SHP77 treated with DMSO at 0.1 percent for 48 hours (cell line): ENCODE data around the gene CENPF.

Experiments
- DNase-seq: peaks from one replicate; lab custom pipeline; 2025; lab: John Stamatoyannopoulos, UW

Gene CENPF

DNA sequence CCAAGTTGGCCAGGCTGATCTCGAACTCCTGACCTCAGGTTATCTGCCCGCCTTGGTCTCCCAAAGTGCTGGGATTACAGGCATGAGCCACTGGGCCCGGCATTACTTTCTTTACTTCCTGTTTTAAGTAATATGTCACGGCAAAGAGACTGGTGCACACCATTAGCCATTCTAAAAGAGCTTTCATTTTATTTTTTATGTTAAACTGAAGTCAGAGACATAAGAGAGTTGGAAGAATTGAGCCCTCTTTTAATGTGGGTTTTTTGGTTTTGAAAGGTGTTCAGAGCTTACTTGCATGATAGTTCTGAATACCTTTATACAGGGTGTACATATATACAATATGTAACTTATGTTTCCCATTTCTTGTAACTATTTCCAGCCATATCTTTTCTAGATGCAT is 14.3 kb downstream of the CENPF start:
- DNase-seq, result no peak

DNA sequence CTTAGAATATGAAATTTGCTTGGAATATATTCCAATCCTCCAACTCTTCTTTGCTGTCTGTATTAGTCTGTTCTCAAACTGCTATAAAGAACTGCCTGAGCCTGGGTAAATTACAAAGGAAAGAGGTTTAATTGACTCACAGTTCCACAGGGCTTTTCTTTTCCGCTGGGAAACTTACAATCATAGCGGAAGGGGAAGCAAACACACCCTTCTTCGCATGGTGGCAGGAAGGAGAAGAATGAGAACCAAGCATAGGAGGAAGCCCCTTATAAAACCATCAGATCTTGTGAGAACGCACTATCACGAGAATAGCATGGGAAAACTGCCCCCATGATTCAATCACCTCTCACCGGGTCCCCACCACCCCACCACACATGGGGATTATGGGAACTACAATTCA is 14.8 kb downstream of the CENPF start:
- no peak for DNase-seq

DNA sequence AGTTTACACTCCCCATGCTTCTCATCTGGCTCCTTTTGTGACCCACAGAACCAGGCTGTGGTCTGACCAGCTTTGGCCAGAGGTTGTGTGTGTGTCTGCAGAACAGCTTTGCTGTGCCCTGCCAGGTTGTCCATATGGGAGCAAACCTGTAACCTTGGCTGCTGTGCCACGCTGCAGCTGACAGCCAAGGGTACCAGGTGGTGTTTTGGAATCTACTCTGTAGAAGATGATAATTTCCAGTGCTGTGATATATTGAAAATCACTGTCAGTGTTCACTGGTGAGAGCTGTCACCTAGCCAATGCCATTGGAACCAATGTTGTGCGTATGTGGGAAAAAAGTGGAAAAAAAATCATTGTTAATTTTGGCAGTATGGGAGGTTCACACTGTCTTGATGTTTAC is 18.2 kb downstream of the CENPF start:
- no peak for DNase-seq

DNA sequence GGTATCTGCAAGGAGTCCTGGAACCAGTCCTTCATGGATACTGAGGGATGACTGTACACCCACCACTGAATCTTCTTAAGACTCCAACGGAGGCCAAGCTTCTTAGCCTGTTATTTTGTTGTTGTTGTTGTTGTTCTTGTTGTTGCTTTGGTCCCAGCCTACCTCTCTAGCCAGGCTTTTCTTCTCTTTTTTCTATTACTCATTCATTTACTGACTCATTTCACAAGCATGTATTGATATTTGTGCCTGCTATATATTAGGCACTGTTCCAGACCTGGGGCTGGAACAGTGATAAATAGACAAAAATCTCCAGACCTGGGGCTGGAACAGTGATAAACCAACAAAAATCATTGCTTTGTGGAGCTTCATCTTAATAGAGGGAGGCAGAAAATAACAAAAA is 20.4 kb downstream of the CENPF start:
- no peak for DNase-seq

DNA sequence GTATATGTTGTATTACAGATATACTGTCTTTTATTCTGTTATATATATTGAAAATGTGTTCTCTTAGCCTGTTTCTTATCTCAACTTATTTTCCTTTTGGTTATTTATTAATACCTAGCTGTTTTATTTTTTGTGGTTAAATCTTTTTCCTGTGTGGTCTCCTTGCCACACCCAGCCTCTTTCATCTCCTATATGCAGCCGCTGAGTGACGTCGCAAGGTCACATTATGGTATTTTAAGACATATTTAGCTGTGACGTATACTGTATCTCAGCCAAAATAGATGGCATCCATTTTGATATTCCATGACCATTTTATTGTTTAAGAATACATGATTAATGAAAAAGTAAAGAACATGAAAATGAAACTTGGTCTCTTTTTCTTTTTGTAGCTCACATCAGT is 29.1 kb downstream of the CENPF start:
- DNase-seq, result no peak

DNA sequence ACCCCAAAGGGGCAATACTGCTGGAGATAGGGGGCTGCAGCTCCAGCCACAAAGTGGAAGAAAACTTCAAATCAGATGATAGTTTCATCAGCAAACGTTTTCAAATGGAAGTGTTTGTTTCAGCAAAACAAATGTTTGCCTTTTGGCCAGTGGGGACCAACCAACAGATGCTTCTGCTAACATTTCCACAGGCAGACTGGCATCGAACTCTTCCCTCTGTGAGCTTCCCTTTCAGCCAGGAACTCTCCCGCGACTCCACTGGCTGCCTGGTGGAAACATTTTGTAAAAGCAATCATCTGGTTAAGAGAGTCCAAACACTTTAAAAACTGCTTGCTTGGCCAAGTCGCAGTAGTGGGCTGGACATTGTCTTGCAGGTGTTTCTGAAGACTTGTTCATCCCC is 30.7 kb downstream of the CENPF start:
- no peak for DNase-seq

DNA sequence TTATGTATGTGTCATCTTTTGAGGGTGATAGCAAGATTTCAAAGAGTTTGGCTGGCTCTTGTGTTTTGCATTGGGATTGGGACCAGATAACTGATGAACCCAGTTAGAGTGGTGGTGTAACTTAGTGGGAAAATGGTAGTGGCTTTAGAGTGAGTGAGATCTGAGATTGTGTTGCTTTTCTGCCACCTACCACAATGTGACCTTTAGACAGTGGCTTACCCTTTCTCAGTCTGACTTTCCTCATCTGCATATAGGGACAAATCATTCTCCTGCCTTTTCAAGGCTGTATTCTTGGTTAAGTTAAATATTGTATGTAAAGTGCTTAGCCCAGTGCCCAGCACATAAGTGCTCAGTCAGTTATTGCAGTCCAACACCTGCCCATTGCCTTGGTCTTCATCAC is 31.3 kb downstream of the CENPF start:
- DNase-seq, result no peak

DNA sequence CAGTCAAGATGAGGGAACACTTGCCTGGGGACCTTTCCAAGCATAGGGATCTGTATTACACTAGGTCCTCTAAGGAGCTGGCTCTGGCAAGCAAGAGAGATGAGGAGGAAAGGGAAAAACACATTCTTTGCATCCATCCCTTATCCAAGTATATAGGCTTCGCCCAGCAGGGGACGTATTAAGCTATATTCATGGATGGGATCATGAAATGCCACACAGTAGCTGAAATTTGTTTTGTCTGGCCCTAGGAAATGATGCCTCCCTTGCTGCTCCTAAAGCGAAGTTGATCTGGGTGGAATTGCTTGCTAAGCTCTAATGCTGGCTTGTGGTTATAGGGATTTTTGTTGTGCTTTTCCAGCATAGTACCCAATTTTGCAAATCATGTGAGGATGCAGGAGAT is 32.1 kb downstream of the CENPF start:
- no peak for DNase-seq

DNA sequence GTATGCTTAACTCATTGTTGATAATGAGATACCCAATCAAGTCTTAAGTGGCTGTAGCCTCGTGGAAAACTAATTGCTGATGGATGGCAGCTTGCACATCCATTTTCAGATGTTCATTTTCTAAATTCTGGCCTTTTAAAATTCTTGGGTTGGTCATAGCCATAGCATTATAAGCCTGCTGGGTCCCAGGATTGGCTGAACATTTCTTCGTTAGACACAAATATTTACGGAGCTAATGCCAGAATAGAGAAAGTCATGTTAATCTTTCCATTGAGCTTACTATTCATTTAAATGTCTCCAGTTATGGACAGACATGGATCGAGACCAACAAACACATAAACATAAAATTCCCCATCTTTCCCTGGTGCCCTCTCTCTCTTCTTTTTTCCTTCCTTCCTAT is 32.5 kb downstream of the CENPF start:
- no peak for DNase-seq

DNA sequence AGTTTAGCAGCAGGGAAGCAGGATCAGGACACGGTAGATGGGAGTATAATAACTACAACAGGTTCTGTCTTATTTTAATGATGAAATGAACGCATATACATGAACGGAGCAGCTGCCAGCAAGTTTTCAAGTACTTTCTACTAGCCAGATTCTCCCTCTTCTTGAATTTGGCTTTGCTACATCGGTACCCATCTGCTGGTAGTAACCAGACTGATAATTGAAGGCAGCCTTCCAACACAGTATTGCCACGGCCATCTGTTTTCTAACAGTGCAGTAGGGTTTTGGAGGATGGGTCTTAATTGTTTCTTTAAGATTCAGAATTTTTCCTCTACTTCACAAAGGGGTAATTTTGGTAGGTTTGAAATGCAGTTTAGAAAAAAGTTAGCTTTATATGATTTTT is 33.4 kb downstream of the CENPF start:
- no peak for DNase-seq

DNA sequence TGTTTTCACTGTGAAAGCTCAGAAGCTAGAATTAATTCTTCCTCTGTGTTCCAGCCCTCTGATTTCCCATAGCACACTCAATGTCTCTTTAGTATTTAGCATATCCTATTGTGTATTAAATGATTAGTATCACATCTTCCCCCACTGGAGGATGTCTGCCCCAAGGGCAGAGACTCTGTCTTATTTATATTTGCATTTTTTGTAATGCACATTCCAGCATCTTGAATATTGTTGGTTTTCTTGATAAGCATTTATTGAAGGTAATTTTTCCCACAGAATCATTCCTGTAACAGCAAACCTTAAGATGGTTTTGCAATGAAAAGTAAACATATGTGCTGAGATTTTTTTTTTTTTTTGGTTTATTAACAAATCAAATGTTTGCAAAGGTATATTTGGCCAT is 34.1 kb downstream of the CENPF start:
- no peak for DNase-seq

DNA sequence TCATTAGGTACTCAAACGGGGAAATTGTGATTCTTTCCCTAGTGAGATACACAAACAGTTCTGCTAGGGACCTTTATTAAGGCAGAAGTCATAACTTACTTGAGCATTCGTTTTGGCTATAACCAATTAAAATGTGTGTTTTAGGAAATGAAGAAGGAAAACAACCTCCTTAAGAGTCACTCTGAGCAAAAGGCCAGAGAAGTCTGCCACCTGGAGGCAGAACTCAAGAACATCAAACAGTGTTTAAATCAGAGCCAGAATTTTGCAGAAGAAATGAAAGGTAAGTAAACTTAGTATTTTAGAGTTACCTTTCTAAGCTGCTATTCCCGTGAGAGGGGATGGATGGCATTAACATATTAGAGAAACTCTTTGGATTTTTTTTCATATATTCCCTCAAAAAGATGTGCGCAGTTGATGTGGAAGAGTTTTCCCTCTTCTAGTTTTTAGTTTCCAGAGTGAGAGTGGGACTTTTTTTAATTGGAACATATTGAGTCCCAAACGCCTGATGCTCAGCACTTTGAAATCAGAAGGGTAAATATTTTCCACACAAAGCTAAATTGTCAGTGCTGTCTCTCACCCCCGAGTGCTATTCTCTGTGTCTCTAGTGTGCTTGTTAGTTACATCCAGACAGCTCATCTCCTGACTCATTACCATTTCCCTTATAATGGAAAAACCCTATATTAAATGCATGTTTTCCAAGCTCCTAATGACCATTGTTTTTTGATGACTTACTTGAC is 34.9 kb downstream of the CENPF start:
- no peak for DNase-seq

DNA sequence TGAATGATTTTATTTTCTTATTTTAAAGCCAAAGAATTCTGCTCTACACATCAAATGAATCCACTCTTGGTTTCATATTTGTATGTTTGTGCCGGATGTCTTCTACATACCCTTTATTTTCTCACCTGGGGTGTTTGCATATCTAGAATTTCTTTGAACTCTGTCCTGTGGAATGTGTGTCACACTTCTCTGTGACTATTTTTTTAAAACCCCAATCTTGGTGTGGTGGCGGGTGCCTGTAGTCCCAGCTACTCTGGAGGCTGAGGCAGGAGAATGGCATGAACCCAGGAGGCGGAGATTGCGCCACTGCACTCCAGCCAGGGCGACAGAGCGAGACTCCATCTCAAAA is 35.4 kb downstream of the CENPF start:
- DNase-seq, result no peak

DNA sequence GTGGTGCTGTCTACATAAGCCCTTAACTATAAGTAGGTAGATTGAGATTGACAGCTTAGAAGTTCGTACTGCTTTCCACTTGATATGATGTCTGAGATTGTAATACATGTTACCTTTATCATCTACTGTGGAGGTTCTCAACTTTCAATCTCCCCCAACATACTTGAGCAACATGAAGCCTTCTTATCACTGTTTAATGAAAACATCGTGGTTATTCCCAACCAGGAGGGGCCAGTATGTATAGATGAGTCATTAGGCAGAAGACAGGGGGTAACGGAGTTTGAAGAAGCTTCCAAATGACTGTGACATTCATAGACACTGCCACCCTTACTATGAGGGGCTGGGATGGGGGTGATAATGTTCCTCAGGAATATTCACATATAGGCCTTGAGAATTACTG is 36.0 kb downstream of the CENPF start:
- no peak for DNase-seq

DNA sequence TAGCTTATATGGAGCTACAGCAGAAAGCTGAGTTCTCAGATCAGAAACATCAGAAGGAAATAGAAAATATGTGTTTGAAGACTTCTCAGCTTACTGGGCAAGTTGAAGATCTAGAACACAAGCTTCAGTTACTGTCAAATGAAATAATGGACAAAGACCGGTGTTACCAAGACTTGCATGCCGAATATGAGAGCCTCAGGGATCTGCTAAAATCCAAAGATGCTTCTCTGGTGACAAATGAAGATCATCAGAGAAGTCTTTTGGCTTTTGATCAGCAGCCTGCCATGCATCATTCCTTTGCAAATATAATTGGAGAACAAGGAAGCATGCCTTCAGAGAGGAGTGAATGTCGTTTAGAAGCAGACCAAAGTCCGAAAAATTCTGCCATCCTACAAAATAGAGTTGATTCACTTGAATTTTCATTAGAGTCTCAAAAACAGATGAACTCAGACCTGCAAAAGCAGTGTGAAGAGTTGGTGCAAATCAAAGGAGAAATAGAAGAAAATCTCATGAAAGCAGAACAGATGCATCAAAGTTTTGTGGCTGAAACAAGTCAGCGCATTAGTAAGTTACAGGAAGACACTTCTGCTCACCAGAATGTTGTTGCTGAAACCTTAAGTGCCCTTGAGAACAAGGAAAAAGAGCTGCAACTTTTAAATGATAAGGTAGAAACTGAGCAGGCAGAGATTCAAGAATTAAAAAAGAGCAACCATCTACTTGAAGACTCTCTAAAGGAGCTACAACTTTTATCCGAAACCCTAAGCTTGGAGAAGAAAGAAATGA is 37.6 kb downstream of the CENPF start:
- DNase-seq, result no peak

DNA sequence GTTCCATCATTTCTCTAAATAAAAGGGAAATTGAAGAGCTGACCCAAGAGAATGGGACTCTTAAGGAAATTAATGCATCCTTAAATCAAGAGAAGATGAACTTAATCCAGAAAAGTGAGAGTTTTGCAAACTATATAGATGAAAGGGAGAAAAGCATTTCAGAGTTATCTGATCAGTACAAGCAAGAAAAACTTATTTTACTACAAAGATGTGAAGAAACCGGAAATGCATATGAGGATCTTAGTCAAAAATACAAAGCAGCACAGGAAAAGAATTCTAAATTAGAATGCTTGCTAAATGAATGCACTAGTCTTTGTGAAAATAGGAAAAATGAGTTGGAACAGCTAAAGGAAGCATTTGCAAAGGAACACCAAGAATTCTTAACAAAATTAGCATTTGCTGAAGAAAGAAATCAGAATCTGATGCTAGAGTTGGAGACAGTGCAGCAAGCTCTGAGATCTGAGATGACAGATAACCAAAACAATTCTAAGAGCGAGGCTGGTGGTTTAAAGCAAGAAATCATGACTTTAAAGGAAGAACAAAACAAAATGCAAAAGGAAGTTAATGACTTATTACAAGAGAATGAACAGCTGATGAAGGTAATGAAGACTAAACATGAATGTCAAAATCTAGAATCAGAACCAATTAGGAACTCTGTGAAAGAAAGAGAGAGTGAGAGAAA is 38.4 kb downstream of the CENPF start:
- no peak for DNase-seq

DNA sequence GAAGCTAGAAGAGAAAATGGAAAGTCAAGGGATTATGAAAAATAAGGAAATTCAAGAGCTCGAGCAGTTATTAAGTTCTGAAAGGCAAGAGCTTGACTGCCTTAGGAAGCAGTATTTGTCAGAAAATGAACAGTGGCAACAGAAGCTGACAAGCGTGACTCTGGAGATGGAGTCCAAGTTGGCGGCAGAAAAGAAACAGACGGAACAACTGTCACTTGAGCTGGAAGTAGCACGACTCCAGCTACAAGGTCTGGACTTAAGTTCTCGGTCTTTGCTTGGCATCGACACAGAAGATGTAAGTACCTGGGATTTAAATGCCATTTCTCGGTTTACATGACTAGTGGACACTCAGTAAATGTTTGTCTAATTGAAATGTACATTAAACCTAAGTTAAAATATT is 40.0 kb downstream of the CENPF start:
- DNase-seq, result no peak

DNA sequence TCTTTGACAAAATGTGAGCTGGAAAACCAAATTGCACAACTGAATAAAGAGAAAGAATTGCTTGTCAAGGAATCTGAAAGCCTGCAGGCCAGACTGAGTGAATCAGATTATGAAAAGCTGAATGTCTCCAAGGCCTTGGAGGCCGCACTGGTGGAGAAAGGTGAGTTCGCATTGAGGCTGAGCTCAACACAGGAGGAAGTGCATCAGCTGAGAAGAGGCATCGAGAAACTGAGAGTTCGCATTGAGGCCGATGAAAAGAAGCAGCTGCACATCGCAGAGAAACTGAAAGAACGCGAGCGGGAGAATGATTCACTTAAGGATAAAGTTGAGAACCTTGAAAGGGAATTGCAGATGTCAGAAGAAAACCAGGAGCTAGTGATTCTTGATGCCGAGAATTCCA is 42.7 kb downstream of the CENPF start:
- DNase-seq, result no peak

DNA sequence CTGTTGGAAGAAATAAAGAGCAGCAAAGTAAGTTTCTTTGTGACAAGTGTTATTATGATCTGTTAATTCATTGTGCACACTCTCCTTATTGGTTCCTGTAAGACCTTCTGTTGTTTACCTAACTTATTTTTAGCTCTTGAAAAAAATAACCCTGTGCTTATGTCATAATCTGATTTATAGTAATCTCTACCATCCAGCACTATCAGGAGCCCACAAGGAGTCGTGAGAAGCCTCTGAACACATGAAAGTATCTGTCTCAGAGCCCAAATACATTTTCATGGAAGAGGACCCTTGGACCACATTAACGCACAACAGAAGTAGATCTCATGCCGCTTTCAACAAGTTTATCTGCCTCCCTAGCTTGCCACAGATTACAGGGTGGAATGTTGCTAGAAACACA is 45.8 kb downstream of the CENPF start:
- no peak for DNase-seq

DNA sequence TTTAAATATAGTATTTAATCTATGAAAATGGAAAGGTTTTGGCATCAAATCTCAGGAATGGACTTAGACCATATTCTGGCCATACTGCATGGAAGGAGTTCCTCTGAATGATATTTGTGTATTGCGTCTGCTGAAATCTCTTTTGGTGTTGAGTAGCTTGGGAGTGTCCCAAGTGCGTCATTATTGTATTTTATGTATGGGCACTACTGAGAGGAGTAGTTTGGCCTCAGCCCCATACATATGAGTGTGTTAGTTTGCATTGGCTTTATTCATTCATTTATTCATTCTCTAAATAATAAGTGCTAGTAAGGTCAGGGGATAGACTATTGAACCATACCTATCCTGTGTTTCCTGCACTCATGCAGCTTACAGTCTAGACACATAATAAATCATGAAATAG is 46.6 kb downstream of the CENPF start:
- DNase-seq, result no peak

DNA sequence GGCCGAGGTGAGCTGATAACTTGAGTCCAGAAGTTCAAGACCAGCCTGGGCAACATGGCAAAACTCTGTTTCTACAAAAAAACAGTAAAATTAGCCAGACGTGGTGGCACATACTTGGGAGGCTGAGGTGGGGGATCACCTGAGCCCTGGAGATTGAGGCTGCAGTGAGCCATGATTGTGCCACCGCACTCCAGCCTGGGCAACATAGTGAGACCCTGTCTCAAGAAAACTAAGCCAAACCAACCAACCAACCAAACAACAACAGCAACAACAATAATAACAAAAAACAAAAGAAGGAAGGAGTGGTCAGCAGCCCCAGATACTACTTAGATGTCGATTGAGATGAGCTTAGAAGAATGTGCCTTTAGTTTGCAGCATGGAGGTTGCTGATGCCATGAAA is 47.7 kb downstream of the CENPF start:
- no peak for DNase-seq

DNA sequence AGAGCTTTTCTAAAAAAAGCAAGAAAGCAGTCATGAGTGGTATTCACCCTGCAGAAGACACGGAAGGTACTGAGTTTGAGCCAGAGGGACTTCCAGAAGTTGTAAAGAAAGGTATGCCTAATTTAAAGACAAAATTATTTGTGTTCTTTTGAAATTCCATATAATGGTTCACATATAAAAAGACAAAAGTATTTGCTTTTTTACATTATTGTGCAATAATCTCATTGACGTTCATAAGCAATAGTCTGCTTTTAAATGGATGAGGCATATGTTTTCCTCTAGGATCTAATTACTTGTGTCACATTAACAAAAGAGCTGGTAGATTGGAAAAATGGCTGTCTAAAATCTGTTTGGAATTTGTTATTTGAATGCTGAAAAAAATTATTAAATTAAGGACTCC is 54.3 kb downstream of the CENPF start:
- DNase-seq, result no peak

DNA sequence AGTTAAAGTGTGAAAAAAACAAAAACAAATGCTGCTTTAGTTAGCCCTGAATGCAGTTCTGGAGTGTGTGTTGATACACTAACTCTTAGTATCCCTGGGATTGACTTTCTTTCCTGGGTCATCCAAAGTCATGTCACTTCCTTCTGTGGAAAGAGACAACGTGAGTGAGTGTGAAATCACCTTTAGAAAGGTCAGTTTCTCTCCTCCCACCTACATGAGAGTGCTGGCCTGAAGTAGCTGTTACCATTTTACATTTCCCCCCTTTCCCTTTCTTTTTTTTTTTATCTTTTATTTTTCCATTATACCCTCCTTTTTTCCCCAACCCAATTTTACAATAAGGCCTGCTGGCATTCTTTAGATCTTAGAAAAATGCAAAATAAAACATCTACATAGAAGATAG is 55.2 kb downstream of the CENPF start:
- no peak for DNase-seq
